B cell (primary cell): ENCODE results near the gene ZIC2. TPM values are rescaled to one million over a fixed set of nuclear protein-coding genes. Genes with fewer than 3 reads are reported as not detected.

Experiments
- ATAC-seq: fragments of 200-7000 bp; cut with Tn5 transposase; one replicate; pipeline ENCODE4 v1.10.0; 2021; ENCODE audit warnings: low read depth, mild to moderate bottlenecking, moderate number of reproducible peaks, moderate library complexity
- CTCF ChIA-PET: fragments of 350-600 bp; sonication (Branson Sonifier 250); formaldehyde crosslinking; loops from one replicate; lab custom pipeline; 2021; ENCODE audit warnings: antibody characterized with exemption, inconsistent platforms; lab: Charles Lee
- POLR2A ChIA-PET: fragments of 350-600 bp; sonication (Branson Sonifier 250); formaldehyde crosslinking; loops from one replicate; lab custom pipeline; 2021; ENCODE audit warnings: antibody characterized with exemption; lab: Charles Lee
- DNase-seq: peaks from one replicate; pipeline ENCODE4 v3.0.0; 2013
- H2AFZ ChIP-seq: 2 replicates; pipeline ENCODE4 v1.6.1; 2012; ENCODE audit warnings: mild to moderate bottlenecking, low read depth, low read length; ENCODE audit not compliant: insufficient read depth, poor library complexity, severe bottlenecking
- H3K27ac ChIP-seq, 2 donors: 1 replicate in 1 of 2; 2 replicates in 1 of 2; pipeline ENCODE4 v1.5.1; 2012 to 2013; ENCODE audit warnings: low read length in 2 of 2, mild to moderate bottlenecking in 2 of 2, moderate library complexity in 1 of 2
- H3K27me3 ChIP-seq, 4 experiments: fragments of 200-600 bp in 1 of 4; sonication (generic) in 1 of 4; replicated peaks in 1 of 4; 1 replicate in 2 of 4; 2 replicates in 2 of 4; pipeline versions ENCODE4 v1.6.1 to v1.7.0; 2013 to 2016; ENCODE audit warnings: low read length in 3 of 4, mild to moderate bottlenecking in 2 of 4, mixed read lengths in 1 of 4, moderate library complexity in 1 of 4; ENCODE audit not compliant: insufficient read depth in 4 of 4, control insufficient read depth in 3 of 4; ENCODE audit errors: control extremely low read depth in 1 of 4
- H3K36me3 ChIP-seq, 2 experiments: replicated peaks in 1 of 2; 1 replicate in 1 of 2; 2 replicates in 1 of 2; pipeline versions ENCODE4 v1.6.1 to v1.7.1; 2013; ENCODE audit warnings: low read length in 1 of 2; ENCODE audit not compliant: insufficient read depth in 2 of 2, control insufficient read depth in 1 of 2; ENCODE audit errors: control extremely low read depth in 1 of 2, extremely low read depth in 1 of 2
- H3K4me1 ChIP-seq, 2 donors: fragments of 200-600 bp in 1 of 2; sonication (generic) in 1 of 2; 1 replicate in 1 of 2; 2 replicates in 1 of 2; pipeline versions ENCODE4 v1.5.1 to v1.6.1; 2013 to 2017; ENCODE audit warnings: low read length in 2 of 2; ENCODE audit not compliant: control insufficient read depth in 2 of 2, insufficient read depth in 2 of 2
- H3K4me2 ChIP-seq: replicated peaks from 2 replicates; pipeline ENCODE3; 2012; ENCODE audit warnings: mild to moderate bottlenecking, low read depth, low read length; ENCODE audit not compliant: poor library complexity, severe bottlenecking
- H3K4me3 ChIP-seq, 5 experiments: fragments of 200-600 bp in 1 of 5; sonication (generic) in 1 of 5; 1 replicate in 3 of 5; 2 replicates in 2 of 5; pipeline versions ENCODE4 v1.5.1 to v1.7.0; 2011 to 2016; ENCODE audit warnings: low read length in 4 of 5, mild to moderate bottlenecking in 4 of 5, low read depth in 2 of 5, control low read depth in 1 of 5, moderate library complexity in 1 of 5; ENCODE audit not compliant: insufficient read depth in 1 of 5; ENCODE audit errors: control extremely low read depth in 1 of 5, extremely low read depth in 1 of 5
- H3K79me2 ChIP-seq: fragments of 200-600 bp; sonication (generic); one replicate; pipeline ENCODE4 v1.6.0; 2016; ENCODE audit warnings: low read length; ENCODE audit not compliant: control insufficient read depth, insufficient read depth
- H3K9ac ChIP-seq: fragments of 200-600 bp; sonication (generic); 2 replicates; pipeline ENCODE4 v1.6.1; 2017; ENCODE audit warnings: mild to moderate bottlenecking, low read length, moderate library complexity
- H3K9me3 ChIP-seq, 3 donors: one replicate each; pipeline versions ENCODE4 v1.6.1 to v1.7.1; 2013; ENCODE audit warnings: low read length in 2 of 3; ENCODE audit not compliant: control insufficient read depth in 2 of 3, insufficient read depth in 1 of 3; ENCODE audit errors: control extremely low read depth in 1 of 3
- H4K20me1 ChIP-seq: 2 replicates; pipeline ENCODE4 v1.6.0; 2012; ENCODE audit warnings: mild to moderate bottlenecking, low read length; ENCODE audit not compliant: insufficient read depth, control insufficient read depth, poor library complexity, severe bottlenecking
- H3K27ac Mint-ChIP-seq: one replicate; pipeline ENCODE4 v1.8.0; 2021; ENCODE audit warnings: mixed read lengths
- H3K27me3 Mint-ChIP-seq: one replicate; pipeline ENCODE4 v1.8.0; 2021; ENCODE audit warnings: mixed read lengths
- H3K4me1 Mint-ChIP-seq: one replicate; pipeline ENCODE4 v1.8.0; 2021; ENCODE audit warnings: mixed read lengths
- H3K4me3 Mint-ChIP-seq: one replicate; pipeline ENCODE4 v1.8.0; 2021; ENCODE audit warnings: mixed read lengths
- H3K9me3 Mint-ChIP-seq: one replicate; pipeline ENCODE4 v1.8.0; 2022; ENCODE audit warnings: mixed read lengths; ENCODE audit not compliant: insufficient read depth
- EZH2 ChIP-seq: IDR thresholded peaks from 2 replicates; pipeline ENCODE4 v1.6.1; 2012; ENCODE audit warnings: borderline replicate concordance, low read depth, mild to moderate bottlenecking, moderate library complexity, low read length; ENCODE audit not compliant: insufficient read depth, poor library complexity, severe bottlenecking
- WGBS: methylation state at CpG from one replicate; pipeline ENCODE4 v1.1.5; 2013; ENCODE audit warnings: missing lambda C conversion rate; ENCODE audit not compliant: insufficient coverage; 5-methylcytosine and 5-hydroxymethylcytosine counted together
- intact Hi-C: fragments of 100-400 bp; cut with micrococcal nuclease; formaldehyde crosslinking; loops from one replicate; pipeline ENCODE4 v1.10.0; 2022
- polyA plus RNA-seq: library from polyadenylated mRNA; depleted of rRNA; stranded (reverse); fragments of >200 nt; gene quantifications from 2 replicates; pipeline ENCODE4 v1.2.3, GENCODE V29; 2012
- total RNA-seq, 2 donors: library from RNA; stranded (reverse); fragments of 120-200 nt in 1 of 2; gene quantifications; 1 replicate in 1 of 2; 2 replicates in 1 of 2; pipeline versions ENCODE4 v1.2.3 to v1.2.4, GENCODE V29; 2013 to 2022
- TF ChIP-seq, protein P1 (sequence below): fragments of 200-600 bp; IDR thresholded peaks from one replicate; pipeline ENCODE4 v1.8.0; 2022; ENCODE audit warnings: antibody characterized with exemption, mild to moderate bottlenecking

ZIC2 gene
- total and polyA plus RNA-seq, 2 donors (not counting 1 experiment from before 2014, with no cell fraction given) = not detected

DNA sequence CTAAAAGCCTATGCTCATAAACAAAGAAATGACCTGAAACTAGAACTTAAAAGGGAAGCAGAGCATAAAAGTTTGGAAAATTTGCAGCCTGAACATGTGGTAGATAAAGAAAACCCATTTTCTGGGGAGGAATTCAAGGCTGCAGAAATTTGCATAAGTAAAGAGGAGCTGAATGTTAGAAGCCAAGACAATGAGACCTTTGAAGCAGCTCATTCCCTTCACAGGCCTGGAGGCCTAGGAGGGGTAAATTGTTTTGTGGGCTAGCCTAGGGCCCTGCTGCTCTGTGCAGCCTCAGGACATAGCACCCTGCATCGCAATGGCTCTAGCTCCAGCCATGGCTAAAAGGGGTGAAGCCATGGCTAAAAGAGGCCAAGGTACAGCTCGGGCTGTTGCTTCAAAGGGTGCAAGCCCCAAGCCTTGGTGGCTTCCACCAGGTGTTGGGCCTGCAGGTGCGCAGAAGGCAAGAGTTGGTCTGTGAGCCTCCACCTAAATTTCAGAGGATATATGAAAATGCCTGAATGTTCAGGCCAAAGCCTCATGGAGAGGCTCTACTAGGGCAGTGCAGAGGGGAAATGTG is 38.3 kb downstream of the ZIC2 start:
- no peak for DNase-seq

DNA sequence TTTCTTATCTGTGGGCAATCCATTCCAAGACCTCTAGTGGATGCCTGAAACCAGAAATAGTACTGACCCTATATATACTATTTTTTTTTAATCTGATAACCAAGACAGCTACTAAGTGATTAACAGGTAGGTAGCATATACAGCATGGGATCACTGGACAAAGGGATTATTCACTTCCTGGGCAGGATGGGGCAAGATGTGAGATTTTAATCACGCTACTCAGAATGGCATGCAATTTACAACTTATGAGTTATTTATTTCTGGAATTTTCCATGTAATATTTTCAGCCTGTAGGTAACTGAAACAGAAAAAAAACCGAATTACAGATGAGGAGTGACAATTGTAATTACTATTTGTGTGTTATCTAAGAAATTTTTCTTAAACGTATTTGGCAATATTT is 41.2 kb downstream of the ZIC2 start:
- DNase-seq = no peak
- Histone ChIP-seq H3K27ac (no peak overlapping the region), H4K20me1 (no peaks in the 10 kb centered on the region), H3K36me3 (no peaks in the 10 kb centered on the region), H3K4me1 (no peaks in the 10 kb centered on the region), H3K9ac (no peak overlapping the region), H3K27me3 (no peaks in the 10 kb centered on the region), H3K4me3 (no peak overlapping the region), H3K4me2 (no peak overlapping the region), H3K9me3 (peaks cover 0 to 7% (median 0%) of the 10 kb centered on the region in 3 donors), H3K79me2 (no peaks in the 10 kb centered on the region), H2AFZ (no peak overlapping the region)
- Mint-ChIP-seq H3K27ac (no peak overlapping the region), H3K4me1 (no peaks in the 10 kb centered on the region), H3K4me3 (no peak overlapping the region), H3K27me3 (peaks cover 8% of the 10 kb centered on the region), H3K9me3 (peaks cover 8% of the 10 kb centered on the region)
- no CpG with 5 or more reads among the region's 3 CpGs for WGBS
- TF ChIP-seq, protein P1, sequence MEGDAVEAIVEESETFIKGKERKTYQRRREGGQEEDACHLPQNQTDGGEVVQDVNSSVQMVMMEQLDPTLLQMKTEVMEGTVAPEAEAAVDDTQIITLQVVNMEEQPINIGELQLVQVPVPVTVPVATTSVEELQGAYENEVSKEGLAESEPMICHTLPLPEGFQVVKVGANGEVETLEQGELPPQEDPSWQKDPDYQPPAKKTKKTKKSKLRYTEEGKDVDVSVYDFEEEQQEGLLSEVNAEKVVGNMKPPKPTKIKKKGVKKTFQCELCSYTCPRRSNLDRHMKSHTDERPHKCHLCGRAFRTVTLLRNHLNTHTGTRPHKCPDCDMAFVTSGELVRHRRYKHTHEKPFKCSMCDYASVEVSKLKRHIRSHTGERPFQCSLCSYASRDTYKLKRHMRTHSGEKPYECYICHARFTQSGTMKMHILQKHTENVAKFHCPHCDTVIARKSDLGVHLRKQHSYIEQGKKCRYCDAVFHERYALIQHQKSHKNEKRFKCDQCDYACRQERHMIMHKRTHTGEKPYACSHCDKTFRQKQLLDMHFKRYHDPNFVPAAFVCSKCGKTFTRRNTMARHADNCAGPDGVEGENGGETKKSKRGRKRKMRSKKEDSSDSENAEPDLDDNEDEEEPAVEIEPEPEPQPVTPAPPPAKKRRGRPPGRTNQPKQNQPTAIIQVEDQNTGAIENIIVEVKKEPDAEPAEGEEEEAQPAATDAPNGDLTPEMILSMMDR = no peak
- no peak for TF ChIP-seq EZH2
- intact Hi-C loops = no loop called here
- POLR2A ChIA-PET = no interaction called here
- CTCF ChIA-PET = no interaction called here
- no peak for ATAC-seq

More for the DNA sequence above, 38.3 kb downstream of the ZIC2 start:
- Histone ChIP-seq H3K4me3 (no peak overlapping the region), H3K27ac (no peak overlapping the region), H3K4me2 (no peak overlapping the region), H3K27me3 (no peaks in the 10 kb centered on the region), H3K9me3 (peaks cover 0 to 7% (median 0%) of the 10 kb centered on the region in 3 donors), H3K9ac (no peak overlapping the region), H3K4me1 (no peaks in the 10 kb centered on the region), H3K79me2 (no peaks in the 10 kb centered on the region), H3K36me3 (no peaks in the 10 kb centered on the region), H4K20me1 (no peaks in the 10 kb centered on the region), H2AFZ (no peak overlapping the region)
- H3K4me3 Mint-ChIP-seq = no peak overlapping the region
- H3K27me3 Mint-ChIP-seq = peaks cover 3% of the 10 kb centered on the region
- no peak overlapping the region for H3K27ac Mint-ChIP-seq
- CTCF ChIA-PET = no interaction called here
- no peak for TF ChIP-seq EZH2
- TF ChIP-seq, protein P1 = no peak
- intact Hi-C loops = no loop called here
- WGBS = 92% methylated on average over 3 of the region's 3 CpGs
- H3K4me1 Mint-ChIP-seq = no peaks in the 10 kb centered on the region
- no peak for ATAC-seq
- H3K9me3 Mint-ChIP-seq = peaks cover 8% of the 10 kb centered on the region
- POLR2A ChIA-PET = no interaction called here
